Cardiac fibroblast (primary cell): ENCODE data around the gene CCDC91.
"Not testable (repeated sequence)": the region's sequence is repeated elsewhere in the genome, so short reads cannot be mapped to it uniquely, and the experiment has no call there.

ENCODE experiments used
- DNase-seq, 2 donors: peaks; one replicate each; pipeline versions ENCODE4 v3.0.0 to v3.0.0-alpha.2; 2010; ENCODE audit warnings: low read depth in 2 of 2
- H3K4me3 ChIP-seq, 2 donors: replicated peaks in 1 of 2; 1 replicate in 1 of 2; 2 replicates in 1 of 2; pipeline ENCODE4 v1.5.1; 2011; ENCODE audit warnings: low read depth in 2 of 2, low read length in 2 of 2, mild to moderate bottlenecking in 2 of 2, moderate library complexity in 1 of 2
- CTCF ChIP-seq: IDR thresholded peaks from one replicate; pipeline ENCODE4 v1.5.1; 2011; ENCODE audit warnings: low read depth, mild to moderate bottlenecking, low read length, inconsistent platforms

The CCDC91 gene

GRCh38 chr12:28191051-28192048 lies 1.1 kb downstream of the CCDC91 start:
- peak overlapping the region; percentile 79 to 86 for H3K4me3 ChIP-seq
- peak; percentile 47 to 78 for DNase-seq
- TF ChIP-seq CTCF: no peak

GRCh38 chr12:28192125-28192524 lies 1.9 kb downstream of the CCDC91 start:
- DNase-seq: no peak
- no peak for TF ChIP-seq CTCF

GRCh38 chr12:28194621-28195020 lies 4.4 kb downstream of the CCDC91 start:
- DNase-seq, H3K4me3 ChIP-seq: not testable (repeated sequence)

More at GRCh38 chr12:28192125-28192524, 1.9 kb downstream of the CCDC91 start:
- no peak overlapping the region for H3K4me3 ChIP-seq

- DNase-seq, H3K4me3 ChIP-seq: not testable (repeated sequence)
Observed at GRCh38 chr12:28201136-28201535, 10.9 kb downstream of the CCDC91 start.

GRCh38 chr12:28202374-28203130 lies 12.3 kb downstream of the CCDC91 start:
- no peak overlapping the region for H3K4me3 ChIP-seq
- no peak for DNase-seq
- TF ChIP-seq CTCF: no peak

- DNase-seq: peak in 1 of 2 donors; percentile 16
- H3K4me3 ChIP-seq: no peak overlapping the region
- TF ChIP-seq CTCF: no peak
Observed at GRCh38 chr12:28209782-28210181, 19.5 kb downstream of the CCDC91 start.

GRCh38 chr12:28212182-28212581 lies 21.9 kb downstream of the CCDC91 start:
- DNase-seq: no peak
- no peak overlapping the region for H3K4me3 ChIP-seq
- no peak for TF ChIP-seq CTCF
